GM21447 (cell line): ENCODE data around the gene PRPSAP2.
"Not testable (repeated sequence)": the region's sequence is repeated elsewhere in the genome, so short reads cannot be mapped to it uniquely, and the experiment has no call there.

Experiments used
- ATAC-seq: cut with Tn5 transposase; IDR thresholded peaks from one replicate; pipeline ENCODE4 v1.9.1; 2021; ENCODE audit not compliant: unreplicated experiment

PRPSAP2 gene

GRCh38 chr17:18937981-18938691 lies 80.2 kb downstream of the PRPSAP2 start:
- no peak for ATAC-seq

DNA sequence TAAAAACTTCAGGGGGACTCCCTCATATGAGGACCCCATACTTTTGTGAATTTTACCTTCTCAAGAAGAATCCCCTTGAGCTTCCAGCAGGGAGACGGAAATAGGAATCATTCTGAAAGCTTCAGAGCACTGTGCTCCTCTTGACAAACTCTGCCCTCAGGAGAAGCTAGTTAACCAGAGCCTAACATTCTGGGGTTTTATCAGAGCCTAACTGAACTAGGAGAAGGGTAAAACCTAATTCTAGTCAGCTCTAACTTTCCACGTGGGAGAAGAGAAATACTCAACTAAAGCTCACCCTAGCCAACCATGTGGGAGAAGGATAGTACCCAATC lies 80.7 kb downstream of the PRPSAP2 start:
- no peak for ATAC-seq

DNA sequence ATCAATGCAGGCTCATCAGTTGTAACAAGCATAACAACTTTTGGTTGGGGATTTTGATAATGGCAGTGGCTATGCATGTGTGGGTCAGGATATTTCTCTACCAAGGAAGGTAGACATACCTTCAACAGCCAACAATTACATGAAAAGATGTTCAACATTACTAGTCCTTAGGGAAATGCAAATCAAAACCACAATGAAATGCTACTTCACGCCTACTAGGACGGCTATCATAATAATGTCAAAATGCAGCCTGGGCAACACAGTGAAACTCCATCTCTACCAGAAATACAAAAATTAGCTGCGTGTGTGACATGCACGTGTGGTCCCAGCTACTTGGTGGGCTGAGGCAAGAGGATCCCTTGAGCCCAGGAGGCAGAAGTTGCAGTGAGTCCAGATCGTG lies 86.7 kb downstream of the PRPSAP2 start:
- no peak for ATAC-seq

DNA sequence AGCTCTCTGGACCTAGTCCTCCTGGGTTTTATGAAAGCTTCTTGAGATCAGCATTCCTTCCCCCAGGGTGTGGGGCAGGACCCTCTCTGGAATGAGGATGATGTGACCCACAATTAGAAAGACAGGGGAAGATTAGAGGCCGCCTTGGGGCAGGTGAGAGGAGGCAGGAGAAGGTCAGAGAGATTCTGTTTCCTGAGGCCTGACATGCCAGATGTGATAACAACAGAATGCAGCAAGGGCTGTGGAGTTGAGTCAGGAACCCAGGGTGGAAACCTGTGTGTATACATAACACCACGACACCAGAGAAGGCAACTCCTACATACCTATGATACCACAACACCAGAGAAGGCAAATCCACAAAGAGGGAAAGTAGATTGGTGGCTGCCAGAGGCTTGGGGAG lies 88.6 kb downstream of the PRPSAP2 start:
- ATAC-seq, result no peak

DNA sequence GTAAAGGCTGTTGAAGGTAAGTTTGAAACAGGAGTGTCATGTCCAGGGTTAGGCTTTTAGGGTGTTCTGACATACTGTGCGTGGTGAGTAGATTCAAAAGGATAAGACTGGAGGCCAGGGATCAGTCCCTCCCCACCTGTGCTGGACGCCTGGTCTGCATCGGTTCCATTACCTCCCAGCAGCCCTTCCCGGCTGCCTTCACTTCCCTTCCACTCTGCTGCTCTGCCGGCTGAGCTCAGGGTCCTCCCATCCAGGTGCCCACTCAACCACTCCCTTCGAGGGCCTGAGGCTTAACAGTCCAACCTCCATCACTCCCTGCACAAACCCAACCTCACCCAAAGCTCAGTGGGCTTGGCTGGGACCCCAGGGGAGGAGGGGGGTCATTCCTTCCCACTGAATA lies 89.9 kb downstream of the PRPSAP2 start:
- no peak for ATAC-seq

GRCh38 chr17:18948476-18949006 lies 90.6 kb downstream of the PRPSAP2 start:
- ATAC-seq, result no peak

- no peak for ATAC-seq
Observed at GRCh38 chr17:18949566-18949965, 91.6 kb downstream of the PRPSAP2 start.

DNA sequence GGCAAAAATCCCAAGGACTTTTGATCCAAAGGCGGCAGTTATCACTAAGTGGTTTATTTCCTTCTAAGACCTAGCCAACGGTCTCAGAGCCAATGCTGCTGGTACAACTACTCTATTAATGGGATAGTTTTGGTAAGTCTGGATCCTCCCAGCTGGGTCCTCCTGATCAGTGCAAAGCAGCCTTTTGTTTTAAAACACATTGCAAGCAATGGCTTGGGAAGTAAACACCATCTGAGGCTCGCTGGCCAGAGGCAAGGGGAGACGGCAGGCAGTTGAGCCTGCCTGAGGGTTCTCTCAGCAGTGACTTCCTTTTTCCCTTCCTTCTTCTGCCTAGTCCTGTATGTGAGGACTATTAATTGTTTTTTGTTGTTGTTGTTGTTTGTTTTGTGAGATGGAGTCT lies 92.4 kb downstream of the PRPSAP2 start:
- no peak for ATAC-seq

GRCh38 chr17:18950944-18951905 lies 93.3 kb downstream of the PRPSAP2 start:
- ATAC-seq, result no peak

- no peak for ATAC-seq
Observed at GRCh38 chr17:18951941-18952842, 94.3 kb downstream of the PRPSAP2 start, which contains the start of gene SLC5A10. Gene SLC5A10 (plus strand): TSS chr17:18952165. CDS start chr17:18952206, 41 bp downstream.

DNA sequence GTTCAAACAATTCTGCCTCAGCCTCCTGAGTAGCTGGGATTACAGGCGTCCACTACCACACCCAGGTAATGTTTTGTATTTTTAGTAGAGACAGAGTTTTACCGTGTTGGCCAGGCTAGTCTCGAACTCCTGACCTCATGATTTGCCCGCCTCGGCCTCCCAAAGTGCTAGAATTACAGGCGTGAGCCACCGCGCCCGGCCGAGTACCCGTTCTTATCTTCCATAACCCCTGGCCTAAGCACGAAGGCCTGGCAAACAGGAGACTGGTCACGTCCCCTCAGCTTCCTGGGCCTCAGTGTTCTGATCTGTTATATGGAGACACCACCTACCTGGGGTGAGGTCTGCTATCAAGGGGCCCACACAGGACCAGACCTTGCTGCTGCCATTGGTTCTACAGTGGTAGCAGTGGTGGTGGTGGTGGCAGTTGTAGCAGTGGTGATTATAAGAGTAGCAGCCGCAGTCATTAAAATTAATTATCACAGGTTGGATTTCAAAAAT lies 95.3 kb downstream of the PRPSAP2 start:
- ATAC-seq, result no peak

DNA sequence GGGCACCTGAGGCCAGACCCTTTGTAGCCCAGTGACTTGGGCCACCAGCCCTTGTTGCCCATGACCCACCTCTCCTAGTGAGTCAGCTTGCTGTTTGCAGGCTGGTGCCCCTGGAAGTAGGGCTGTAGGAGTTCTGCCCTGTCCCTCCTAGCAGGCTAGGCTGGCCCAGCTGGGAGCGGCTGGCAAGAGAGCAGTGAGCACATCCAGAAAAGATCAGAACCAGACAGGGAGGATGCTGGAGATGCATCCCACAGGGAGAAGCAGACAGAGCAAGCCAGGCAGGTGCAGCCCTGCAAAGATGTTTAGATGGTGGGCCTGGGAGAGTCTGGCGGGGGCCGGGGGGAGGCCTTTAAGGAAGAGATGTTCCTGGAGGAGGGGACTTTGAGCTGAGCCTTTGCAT lies 96.4 kb downstream of the PRPSAP2 start:
- ATAC-seq, result no peak

DNA sequence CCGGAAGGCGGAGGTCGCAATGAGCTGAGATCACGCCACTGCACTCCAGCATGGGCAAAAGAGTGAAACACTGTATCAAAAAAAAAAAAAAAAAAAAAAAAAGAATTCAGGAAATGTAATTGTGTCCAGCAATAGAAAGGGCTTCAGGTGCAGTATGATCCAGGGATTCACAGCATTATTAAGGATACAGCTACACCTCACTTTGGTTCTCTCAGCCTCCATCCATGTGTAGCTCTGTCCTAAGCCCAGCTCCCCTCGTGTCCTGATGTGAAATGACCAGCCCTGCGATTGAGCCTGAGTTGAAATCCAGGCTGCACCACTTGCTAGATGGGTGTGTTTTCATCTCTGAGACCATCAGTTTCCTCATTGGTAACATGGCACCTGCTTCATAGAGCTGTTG lies 97.1 kb downstream of the PRPSAP2 start:
- ATAC-seq, result no peak

DNA sequence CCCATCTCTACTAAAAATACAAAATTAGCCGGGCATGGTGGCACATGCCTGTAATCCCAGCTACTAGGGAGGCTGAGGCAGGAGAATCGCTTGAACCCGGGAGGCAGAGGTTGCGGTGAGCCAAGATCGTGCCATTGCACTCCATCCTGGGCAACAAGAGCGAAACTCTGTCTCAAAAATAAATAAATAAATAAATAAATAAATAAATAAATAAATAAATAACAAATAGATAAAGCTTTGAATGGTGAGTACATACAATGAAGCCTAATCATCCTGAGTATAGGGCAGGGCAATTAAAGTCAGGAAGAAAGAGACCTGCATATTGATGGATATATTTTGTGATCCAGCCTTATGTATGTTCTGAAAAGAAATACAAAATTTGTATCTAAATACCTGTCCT lies 98.1 kb downstream of the PRPSAP2 start:
- not testable (repeated sequence) for ATAC-seq

GRCh38 chr17:18956581-18956980 lies 98.7 kb downstream of the PRPSAP2 start:
- no peak for ATAC-seq

- ATAC-seq, result no peak
Observed at GRCh38 chr17:18957831-18958230, 99.9 kb downstream of the PRPSAP2 start.

DNA sequence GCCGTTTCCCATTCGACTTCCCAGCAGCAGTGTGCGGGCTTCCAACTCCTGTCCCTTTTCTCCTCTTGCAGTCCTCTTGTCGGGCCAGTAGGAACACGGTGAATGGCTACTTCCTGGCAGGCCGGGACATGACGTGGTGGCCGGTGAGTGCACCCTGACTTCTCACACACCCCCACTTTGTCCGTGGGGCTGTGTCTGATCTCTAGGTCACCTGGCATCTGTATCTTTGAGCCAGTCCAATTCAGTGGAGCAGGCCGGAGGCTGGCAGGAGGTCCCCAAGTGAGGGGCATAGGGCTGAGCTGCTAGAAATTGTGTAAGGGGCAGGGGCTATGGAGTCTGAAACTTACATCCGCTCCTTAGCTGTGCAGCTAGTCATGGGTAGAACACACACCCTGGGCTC lies 100.7 kb downstream of the PRPSAP2 start:
- ATAC-seq, result no peak

DNA sequence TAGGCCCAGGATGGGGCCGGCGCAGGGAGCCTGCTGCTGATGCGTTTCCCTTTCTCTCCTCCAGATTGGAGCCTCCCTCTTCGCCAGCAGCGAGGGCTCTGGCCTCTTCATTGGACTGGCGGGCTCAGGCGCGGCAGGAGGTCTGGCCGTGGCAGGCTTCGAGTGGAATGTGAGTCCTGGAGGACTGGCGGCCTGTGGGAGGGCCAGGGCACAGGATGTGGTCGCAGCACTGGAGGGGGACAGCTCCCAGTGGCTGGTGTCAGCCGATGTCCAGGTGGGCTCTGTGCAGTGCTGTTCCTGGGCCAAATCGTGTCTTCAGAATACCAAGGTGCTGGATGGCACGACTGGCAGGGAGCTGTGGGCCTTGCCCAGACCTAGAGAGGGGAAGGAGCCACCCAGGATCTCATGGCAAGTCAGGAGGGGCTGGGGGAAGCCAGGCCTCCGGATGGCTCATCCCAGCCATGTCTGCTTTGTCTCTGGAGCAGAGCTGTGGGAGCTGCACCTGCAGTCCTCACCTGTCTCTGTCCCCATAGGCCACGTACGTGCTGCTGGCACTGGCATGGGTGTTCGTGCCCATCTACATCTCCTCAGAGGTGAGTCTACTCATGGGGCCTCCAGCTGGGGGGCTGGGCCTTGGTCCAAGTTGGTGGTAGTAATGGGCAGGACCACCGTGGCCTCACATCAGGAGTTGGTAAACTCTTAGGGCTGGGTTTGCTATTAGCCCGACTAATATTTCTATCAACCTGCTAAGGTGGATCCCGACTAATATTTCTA lies 101.3 kb downstream of the PRPSAP2 start:
- ATAC-seq, result no peak

GRCh38 chr17:18959845-18960240 lies 101.9 kb downstream of the PRPSAP2 start:
- no peak for ATAC-seq

DNA sequence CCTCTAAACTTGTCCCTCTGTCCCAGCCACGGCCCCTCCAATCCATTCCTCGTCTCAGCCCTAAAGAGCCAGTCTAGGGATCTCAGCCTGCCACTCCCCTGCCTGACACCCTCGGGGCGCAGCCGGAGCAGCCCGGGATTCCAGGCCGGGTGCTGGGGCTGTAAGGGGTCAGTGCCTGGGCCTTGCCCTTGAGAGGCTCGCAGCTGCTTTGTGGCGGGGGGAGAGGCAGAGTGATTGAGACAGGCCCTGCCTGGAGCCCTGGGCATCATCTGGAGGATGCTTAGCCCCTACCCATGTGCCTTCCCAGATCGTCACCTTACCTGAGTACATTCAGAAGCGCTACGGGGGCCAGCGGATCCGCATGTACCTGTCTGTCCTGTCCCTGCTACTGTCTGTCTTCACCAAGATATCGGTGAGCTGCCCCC lies 102.3 kb downstream of the PRPSAP2 start:
- no peak for ATAC-seq
